Measurements from ENCODE around the gene CADM4. TPM values are rescaled to one million over a fixed set of nuclear protein-coding genes. Genes with fewer than 3 reads are reported as not detected.

The CADM4 gene
- total RNA-seq: 8.8 and 9.0 TPM in 2 replicates
- long read RNA-seq: 0 reads

GRCh38 chr19:43639519-43640423 is at the start of gene CADM4:
CADM4 (minus strand) TSS chr19:43639850; CDS start chr19:43639790, 60 bp downstream.
- Mint-ChIP-seq H3K27me3 (ENCODE audit: unreplicated experiment) (peaks cover 28% of the 10 kb centered on the region), H3K36me3 (ENCODE audit: unreplicated experiment) (no peaks in the 10 kb centered on the region), H3K4me3 (ENCODE audit: unreplicated experiment) (peak within 1 kb of the TSS; percentile 77), H3K9me3 (ENCODE audit: unreplicated experiment) (no peaks in the 10 kb centered on the region), H3K4me1 (ENCODE audit: unreplicated experiment) (peaks cover 20% of the 10 kb centered on the region), H3K27ac (ENCODE audit: unreplicated experiment) (no peak within 1 kb of the TSS)
- TF ChIP-seq CTCF (IDR thresholded peaks at IDR 0.05): no peak
- DNase-seq (ENCODE audit: extremely low spot score, unreplicated experiment): no peak

- Mint-ChIP-seq H3K4me1 (ENCODE audit: unreplicated experiment) (peaks cover 4% of the 10 kb centered on the region), H3K36me3 (ENCODE audit: unreplicated experiment) (no peaks in the 10 kb centered on the region), H3K27ac (ENCODE audit: unreplicated experiment) (no peak overlapping the region), H3K9me3 (ENCODE audit: unreplicated experiment) (peaks cover 13% of the 10 kb centered on the region), H3K27me3 (ENCODE audit: unreplicated experiment) (peaks cover 5% of the 10 kb centered on the region), H3K4me3 (ENCODE audit: unreplicated experiment) (no peak overlapping the region)
- DNase-seq (ENCODE audit: extremely low spot score, unreplicated experiment): no peak
- TF ChIP-seq CTCF (IDR thresholded peaks at IDR 0.05): no peak
Observed at GRCh38 chr19:43688059-43688701, 48.5 kb upstream of the CADM4 start.

- Mint-ChIP-seq H3K27me3 (ENCODE audit: unreplicated experiment) (peaks cover 5% of the 10 kb centered on the region), H3K4me1 (ENCODE audit: unreplicated experiment) (peaks cover 4% of the 10 kb centered on the region), H3K9me3 (ENCODE audit: unreplicated experiment) (peaks cover 13% of the 10 kb centered on the region), H3K4me3 (ENCODE audit: unreplicated experiment) (no peak overlapping the region), H3K27ac (ENCODE audit: unreplicated experiment) (no peak overlapping the region), H3K36me3 (ENCODE audit: unreplicated experiment) (no peaks in the 10 kb centered on the region)
- DNase-seq (ENCODE audit: extremely low spot score, unreplicated experiment): no peak
- TF ChIP-seq CTCF (IDR thresholded peaks at IDR 0.05): no peak
Observed at GRCh38 chr19:43687660-43687997, 48.0 kb upstream of the CADM4 start.

GRCh38 chr19:43684326-43684725 is 44.7 kb upstream of the CADM4 start:
- Mint-ChIP-seq H3K36me3 (ENCODE audit: unreplicated experiment) (no peaks in the 10 kb centered on the region), H3K4me1 (ENCODE audit: unreplicated experiment) (peaks cover 4% of the 10 kb centered on the region), H3K27me3 (ENCODE audit: unreplicated experiment) (peaks cover 2% of the 10 kb centered on the region), H3K9me3 (ENCODE audit: unreplicated experiment) (no peaks in the 10 kb centered on the region), H3K4me3 (ENCODE audit: unreplicated experiment) (no peak overlapping the region), H3K27ac (ENCODE audit: unreplicated experiment) (no peak overlapping the region)
- no peak for TF ChIP-seq CTCF (IDR thresholded peaks at IDR 0.05)
- no peak for DNase-seq (ENCODE audit: extremely low spot score, unreplicated experiment)

GRCh38 chr19:43683905-43684304 is 44.3 kb upstream of the CADM4 start:
- DNase-seq (ENCODE audit: extremely low spot score, unreplicated experiment): no peak
- H3K36me3 Mint-ChIP-seq (ENCODE audit: unreplicated experiment): no peaks in the 10 kb centered on the region
- H3K27me3 Mint-ChIP-seq (ENCODE audit: unreplicated experiment): peaks cover 2% of the 10 kb centered on the region
- no peaks in the 10 kb centered on the region for H3K9me3 Mint-ChIP-seq (ENCODE audit: unreplicated experiment)
- H3K4me3 Mint-ChIP-seq (ENCODE audit: unreplicated experiment): no peak overlapping the region
- no peak for TF ChIP-seq CTCF (IDR thresholded peaks at IDR 0.05)
- peaks cover 4% of the 10 kb centered on the region for H3K4me1 Mint-ChIP-seq (ENCODE audit: unreplicated experiment)
- no peak overlapping the region for H3K27ac Mint-ChIP-seq (ENCODE audit: unreplicated experiment)
